GM18907 (cell line): ENCODE results near the gene TH.
"Not testable (repeated sequence)": the region's sequence is repeated elsewhere in the genome, so short reads cannot be mapped to it uniquely, and the experiment has no call there.

Experiments
- ATAC-seq: cut with Tn5 transposase; IDR thresholded peaks from one replicate; pipeline ENCODE4 v1.9.1; 2021; ENCODE audit warnings: mild to moderate bottlenecking, moderate library complexity; ENCODE audit not compliant: unreplicated experiment

Gene TH

DNA sequence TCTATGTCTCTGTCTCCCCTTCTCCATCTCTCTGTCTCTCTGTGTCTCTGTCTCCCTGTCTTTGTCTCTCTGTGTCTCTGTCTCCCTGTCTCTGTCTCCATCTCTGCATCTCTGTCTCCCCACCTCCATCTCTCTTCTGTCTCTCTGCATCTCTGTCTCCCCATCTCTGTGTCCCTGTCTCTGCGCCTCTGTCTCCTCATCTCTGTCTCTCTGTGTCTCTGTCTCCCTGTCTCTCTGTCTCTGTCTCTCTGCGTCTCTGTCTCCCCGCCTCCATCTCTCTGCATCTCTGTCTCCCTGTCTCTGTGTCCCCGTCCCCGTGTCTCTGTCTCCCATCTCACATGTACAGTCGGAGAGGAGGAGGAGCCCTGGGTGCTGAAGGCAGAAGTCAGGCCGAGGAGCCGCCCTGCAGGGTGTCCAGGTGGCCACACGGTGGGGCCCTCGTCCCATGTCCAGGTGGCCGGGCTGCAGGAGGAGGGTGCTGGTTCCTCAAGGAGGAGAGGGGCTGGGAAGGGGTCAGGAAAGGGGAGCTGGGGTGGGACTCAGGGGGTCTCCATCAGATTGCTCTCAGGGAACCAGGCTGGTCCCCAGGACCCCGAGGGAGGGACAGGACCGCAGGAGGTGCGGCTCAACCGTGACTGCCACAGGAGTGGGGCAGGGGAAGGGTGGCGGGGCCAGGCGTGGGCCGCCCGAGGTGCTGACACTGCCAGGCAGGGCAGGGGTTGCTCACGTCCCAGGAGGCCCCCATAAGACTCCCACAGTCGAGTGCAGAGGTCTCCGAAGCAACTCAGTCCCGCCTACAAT lies 25.6 kb upstream of the TH start:
- no peak for ATAC-seq

DNA sequence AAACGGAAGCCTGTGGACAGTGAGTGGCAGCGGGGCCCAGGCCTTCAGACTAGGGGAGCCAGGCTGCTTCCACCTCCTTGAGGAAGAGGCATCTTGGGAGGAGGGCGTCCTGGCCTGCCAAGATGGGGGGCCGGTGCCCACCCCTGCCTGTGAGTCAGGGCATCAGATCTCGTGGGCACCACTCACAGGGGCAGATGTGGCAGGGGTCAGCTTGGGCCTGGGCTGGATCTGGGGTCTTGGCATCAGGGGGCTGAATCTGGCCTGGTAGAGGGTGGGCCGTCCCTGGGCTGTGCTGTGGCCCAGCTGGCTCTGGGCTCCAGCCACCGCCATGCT lies 24.1 kb upstream of the TH start:
- no peak for ATAC-seq

DNA sequence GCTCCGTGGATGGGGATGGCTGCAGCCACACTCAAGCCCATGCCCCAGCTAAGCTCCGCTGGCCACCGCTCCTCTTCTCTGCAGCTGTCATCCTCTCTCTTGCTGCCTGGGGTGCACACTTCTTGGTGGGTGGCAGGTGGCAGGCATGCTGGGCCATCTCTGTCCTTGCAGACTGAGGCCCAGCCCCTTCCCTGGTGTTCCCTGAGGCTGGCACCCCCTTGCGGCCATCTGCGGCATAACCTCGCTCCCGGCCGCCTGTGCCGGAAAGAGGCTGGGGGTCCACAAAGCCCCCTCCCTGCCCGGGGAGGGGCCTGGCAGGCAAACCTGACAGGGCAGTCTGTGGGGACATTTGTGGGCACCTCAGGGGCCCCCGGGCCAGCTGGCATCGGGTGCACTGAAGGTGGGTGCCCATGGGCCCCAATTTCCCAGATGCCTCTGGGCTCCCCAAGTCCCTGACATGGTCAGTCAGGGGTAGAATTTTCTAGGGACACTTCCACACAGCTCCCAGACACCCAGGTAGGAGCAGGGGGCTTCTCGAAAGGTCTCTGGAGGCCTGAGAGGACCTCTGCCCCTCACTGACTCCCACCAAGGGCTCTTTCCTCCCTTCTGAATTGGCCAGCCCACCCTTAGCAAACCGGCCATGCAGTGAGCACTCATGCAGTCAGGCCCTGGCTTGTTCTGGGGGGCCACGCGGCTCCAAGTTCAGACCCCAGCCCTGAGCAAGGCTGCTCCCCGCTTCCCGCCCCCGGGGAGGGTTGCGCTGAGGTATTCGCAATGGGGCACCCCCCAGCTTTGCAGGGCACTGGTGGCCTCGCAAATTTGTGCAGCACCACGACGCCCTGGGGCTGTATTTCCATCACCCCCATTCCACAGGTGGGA lies 23.5 kb upstream of the TH start:
- ATAC-seq, result no peak

DNA sequence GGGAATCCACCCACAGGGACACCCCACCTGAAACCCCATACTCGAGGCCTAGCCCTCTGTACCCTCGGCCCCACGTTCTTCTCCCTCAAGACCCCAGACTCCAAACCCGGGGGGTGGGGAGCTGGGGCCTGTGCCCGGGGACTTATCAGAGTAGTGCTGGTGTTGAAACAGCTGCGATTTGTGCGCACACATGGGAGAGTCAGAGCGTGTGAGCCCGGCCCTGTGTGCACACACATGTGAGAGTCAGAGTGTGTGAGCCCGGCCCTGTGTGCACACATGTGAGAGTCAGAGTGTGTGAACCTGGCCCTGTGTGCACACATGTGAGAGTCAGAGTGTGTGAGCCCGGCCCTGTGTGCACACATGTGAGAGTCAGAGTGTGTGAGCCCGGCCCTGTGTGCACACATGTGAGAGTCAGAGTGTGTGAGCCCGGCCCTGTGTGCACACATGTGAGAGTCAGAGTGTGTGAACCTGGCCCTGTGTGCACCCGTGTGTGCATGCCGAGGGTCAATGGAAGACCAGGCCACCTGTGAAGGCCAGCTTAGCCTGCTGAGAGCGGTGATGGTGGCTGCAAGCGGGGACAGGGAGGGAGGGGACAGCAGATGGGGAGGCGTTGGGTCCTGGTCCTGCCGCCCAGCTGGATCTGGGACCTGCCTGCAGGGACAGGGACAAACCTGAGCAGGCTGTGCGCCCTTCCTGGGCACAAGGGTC lies 22.4 kb upstream of the TH start:
- not testable (repeated sequence) for ATAC-seq

DNA sequence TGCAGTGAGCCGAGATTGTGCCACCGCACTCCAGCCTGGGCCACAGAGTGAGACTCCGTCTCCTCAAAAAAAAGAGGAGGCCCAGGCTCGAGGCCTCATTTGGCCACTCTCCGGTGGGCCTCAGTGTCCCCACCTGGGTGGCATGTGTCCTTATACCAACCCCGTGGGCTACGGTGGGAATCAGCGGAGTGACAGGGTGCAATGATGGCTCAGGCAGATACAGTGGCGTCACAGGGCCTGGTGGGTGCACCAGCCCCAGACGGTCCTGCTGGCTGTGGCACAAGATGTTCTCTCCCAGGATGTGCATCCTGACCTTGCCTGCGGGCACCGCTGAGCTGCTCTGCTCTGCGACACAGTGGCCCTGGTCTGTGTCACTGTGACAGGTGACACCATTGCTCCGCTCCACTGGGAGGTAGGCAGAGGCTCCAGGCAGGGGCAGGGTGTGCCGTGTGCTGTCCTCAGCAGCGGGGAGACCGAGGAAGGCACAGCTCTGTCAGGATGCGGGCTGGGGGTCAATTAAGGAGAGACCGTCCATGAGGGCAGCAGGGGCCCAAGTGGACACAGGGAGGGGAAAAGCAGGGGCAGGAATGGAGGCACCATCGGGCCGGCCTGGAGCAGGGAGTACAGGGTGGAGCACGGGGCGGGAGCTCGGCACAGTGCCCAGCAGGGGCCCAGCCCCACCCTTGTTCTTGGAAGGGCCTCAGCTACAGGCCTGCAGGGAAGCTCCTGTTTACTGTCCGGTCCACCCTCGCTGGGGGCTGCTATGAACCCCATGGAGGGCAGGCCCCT lies 21.7 kb upstream of the TH start:
- no peak for ATAC-seq

DNA sequence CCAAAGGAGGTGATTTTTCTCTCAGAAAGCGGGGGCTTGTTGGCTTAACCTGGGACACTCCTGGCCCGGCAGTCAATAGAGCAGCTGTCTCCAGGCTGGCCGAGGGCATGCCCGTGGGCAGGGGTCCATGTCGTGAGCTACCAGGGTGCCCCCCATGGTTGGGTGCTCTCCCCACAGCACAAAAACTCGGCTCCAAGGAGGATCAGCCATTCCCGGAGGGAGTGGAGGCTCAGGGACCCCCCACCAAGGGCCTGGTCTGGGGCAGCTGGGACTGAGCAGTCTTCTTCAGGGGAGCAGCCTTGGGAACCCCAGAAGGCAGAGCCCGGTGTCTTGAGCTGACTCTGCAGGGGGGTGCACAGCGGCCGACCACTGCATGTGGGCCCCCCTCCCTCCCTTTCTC lies 20.8 kb upstream of the TH start:
- ATAC-seq, result no peak

DNA sequence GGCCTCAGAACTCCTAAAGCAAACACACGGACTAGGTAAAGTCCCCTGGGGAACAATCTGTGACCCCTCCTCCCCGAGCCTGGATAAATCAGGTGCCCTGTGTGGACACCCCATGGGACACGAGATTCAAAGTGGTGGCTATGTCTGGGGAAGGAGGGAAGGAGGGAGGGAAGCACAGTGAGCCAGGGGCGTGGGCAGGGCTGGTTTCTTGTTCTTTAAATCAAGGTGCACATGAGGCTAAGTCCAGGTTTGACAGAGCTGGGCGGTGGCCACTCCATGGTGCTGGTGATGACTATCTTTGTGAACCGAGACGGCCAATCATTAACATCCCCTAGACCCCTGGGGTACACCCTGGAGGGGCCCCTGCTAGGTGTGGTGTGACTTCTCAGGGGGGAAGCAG lies 20.3 kb upstream of the TH start:
- no peak for ATAC-seq

DNA sequence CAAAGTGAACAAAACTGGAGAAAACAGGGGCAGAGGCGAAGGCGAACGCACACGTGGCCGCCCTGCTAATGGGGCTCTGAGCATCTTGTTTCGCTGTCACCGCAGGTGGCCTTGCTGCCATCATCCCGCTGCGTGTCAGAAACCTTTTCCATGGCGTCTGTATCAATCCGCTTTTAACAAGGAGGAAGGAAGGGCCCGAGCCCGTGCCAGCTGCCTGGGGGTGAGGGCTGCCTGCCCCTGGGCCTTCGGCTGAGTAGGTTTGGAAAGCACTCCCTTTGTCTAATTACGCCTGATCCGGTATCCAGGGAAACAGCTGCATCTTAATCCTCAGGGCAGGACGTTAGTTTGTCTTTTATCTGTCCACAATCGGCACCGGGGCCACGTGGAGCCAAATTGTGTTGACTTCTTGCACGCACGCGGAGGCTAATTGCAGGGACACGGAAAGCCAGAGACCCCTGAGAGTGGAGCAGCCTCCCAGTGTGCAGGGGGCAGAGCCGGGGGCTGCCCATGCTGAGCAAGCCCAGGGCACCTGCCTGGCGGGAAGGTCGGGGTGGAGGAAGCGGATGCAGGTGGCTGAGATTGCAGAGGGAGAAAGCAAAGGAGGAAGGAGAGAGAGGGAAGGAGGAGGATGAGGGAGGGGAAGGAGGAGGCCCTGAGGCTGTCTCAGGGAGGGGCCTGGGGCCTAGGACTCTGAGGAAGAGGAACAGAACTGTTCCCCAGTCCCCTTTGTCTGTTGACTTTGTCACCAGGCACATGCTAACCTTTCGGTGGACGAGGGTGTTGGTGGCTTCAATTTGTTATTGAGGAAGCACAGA lies 19.2 kb upstream of the TH start:
- ATAC-seq, result no peak

DNA sequence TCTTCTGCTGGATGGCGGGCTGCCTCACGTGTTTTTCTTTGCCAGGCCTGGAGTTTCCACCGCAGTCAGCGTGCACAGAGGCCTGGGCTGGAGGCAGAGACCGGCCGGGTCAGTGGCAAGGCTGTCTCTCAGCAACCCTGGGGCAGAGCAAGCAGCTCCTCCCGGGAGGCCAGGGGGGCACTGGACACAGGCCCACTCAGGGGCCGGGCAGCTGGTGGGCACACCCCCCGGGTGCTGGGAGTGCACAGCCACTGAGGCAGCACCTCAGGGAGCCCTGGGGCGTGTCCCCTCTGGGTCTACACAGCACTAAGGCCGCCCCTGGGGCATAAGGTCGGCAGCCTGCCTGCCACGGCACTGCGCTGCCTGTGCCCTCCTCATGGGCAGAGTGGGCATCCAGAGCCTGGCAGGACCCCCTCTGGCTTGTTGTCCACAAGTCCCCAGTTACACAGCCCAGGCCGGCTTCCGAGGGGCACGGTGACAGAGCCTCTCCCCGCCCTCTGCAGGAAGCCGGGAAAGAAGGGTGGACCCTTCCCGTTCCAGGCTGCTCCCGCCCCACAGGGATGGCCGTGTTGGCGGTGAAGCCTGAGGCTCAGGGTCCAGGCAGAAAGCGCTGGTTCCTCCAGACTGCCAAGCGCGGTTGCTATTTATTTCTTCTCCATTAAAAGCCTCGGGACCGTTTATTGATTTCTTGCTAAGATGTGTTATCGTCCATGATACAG lies 18.5 kb upstream of the TH start:
- no peak for ATAC-seq

DNA sequence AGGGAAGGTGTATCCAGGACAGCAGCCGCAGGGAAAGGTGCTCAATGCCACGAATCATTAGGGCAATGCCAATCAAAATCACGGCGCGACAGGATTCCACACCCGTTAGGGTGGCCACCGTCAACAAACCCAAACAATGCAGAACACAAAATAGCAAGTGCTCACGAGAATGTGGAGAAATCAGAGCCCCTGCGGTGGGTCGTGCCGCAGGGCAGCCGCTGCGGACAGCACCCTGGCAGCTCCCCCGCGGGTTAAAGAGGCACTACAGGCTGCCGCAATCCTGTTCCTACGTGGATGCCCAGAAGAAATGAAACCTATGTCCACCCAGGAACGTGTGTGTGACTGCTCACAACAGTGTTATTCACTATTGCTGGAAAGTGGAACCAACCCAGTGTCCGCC lies 17.1 kb upstream of the TH start:
- no peak for ATAC-seq

DNA sequence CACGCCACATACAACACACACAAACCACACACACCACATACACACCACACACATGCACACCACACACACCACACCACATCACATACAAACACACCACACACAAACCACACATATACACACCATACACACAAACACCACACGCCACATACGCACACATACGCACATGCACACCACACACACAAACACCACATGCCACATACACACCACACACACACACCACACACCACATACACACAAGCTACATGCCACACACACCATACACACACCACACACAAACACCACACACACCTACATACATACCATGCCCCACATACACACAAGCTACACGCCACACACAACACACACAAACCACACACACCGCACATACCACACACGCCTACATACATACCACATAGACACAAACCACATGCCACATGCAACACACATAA lies 15.7 kb upstream of the TH start:
- ATAC-seq, result no peak

DNA sequence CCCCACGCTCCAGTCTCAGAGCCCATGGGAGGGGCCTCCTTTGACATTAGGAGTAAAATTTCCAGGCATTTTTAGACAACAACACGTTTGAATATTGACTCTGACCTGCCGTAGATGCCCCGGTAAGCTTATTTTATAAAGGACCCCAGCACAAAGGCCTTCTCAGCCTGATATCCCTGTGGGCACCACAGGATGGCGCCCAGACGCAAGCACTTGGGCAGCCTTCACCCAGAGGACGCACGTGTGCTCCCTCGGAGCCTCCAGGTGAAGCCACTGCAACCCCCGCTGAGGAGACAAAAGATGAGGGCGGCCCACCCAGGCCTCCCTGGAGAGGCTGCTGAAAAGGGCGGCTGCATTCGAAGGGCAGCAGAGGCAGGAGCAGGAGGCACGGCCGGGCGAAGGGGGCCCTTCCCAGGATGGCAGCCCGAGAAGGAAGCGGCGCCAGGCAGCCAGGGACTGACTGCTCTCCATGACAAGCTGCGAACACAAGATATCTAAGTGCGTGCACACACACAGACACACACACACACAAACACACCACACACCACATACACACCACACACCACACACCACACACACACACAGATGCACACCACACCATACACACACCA lies 15.2 kb upstream of the TH start:
- no peak for ATAC-seq

DNA sequence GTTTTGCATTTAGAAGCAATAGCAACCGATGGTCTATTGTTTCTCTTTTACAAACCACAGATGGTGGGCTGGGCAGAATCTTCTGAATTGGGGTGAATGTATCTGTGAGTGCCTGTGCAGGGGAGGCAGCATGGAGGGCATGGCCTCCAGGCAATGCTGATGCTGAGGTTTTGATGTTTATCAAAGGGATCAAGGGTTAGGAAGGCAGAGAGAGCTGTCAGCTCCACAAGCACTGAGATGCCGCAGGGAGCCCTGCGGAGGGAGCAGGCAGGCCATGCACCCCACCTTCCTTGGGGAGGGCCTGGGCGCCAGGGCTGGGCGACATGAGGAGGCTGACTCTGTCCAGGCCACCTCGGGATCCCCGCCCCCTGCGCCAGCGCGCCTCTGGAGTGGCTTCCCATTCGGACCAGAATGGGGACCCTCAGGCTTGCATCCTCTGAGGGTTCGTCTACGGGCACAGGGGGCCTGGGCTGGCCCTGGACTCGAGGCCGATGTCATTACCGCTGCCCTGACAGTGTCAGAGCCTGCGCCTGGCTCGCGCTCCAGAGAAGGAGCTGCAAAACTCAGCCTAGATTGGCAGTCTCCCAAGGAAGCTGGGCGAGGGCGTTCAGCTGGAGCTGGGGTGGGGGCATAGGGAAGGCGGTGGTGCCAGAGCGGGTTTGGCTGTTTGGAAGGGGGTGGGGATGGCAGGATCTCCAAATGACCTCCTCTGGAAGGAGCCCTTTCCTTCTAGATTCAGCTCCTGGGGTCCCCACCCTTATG lies 13.9 kb upstream of the TH start:
- no peak for ATAC-seq

DNA sequence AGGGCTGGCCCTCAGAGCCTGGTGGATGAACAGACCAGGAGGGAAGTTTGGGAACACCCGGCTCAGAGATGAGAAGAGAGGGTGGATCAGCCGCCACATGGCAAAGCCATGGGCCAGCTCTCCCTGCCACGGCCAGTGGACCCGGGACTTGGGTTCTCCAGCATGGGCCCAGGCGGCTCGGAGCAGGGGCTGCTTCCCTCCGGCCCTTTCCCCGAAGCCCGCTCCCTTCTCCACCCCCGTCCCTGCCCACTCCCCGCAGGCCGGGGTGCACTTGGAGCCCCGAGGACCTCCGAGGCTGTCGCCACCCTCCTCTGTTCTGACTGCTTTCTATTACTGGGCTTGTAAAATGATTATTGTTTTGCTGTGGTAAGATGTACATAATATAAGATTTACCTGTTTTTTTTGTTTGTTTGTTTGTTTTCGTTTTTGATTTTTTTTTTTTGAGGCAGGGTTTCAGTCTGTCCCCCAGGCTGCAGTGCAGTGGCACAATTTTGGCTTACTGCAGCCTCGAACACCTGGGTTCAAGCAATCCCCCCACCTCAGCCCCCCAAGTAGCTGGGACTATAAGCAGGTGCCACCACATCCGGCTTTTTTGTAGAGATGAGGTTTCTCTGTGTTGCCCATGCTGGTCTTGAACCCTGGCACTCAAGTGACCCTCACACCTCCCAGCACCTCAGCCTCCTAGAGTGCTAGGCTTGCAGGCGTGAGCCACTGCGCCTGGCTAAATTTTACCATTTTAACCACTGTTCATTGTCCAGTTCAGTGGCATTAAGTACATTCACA lies 11.3 kb upstream of the TH start:
- no peak for ATAC-seq

DNA sequence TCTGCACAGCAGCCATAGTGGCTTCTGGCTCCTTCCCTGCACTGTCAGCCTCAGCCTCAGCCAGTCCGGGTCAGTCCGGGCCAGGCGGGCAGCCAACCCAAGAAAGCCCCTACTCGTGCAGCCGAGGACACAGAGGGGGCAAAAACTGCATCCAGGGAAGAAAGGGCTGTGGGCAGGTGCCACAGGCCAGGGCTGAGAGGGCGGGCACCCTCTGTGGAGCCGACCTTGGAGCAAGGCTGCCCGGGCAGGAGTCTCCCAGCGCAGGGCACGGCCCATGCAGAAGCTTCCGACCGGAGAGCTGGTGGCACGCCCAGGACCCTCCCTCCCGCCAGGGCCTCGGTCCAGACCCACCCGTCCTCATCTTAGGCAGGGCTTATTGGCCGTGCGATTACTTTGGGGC lies 10.5 kb upstream of the TH start:
- no peak for ATAC-seq

DNA sequence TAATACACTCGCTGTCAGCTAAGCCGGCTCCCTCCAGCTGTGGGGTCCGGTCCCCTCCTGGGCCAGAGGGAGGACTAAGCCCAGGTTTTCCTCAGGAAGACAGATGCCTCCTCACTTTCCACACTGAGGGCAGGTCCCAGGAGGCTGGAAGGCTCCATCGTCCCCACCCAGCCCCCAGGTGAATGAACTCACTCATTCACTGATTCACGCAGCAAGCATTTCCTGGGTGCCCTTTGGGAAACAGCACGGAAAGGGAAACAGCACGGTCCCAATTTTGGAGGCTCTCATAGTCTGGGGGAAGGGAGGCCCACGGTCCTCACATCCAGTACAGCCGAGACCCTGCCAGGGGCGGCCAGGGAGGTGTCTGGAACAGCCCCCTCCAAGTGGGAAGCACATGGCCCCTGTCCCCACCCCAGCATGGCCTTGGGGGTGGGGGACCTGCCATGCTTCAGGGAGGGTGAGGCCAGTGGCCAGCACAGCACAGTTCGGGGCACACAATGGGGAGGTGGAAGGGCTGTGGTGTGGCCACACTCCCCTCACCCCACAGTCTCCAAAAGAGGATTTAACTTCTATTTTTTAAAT lies 9.3 kb upstream of the TH start:
- ATAC-seq, result no peak

DNA sequence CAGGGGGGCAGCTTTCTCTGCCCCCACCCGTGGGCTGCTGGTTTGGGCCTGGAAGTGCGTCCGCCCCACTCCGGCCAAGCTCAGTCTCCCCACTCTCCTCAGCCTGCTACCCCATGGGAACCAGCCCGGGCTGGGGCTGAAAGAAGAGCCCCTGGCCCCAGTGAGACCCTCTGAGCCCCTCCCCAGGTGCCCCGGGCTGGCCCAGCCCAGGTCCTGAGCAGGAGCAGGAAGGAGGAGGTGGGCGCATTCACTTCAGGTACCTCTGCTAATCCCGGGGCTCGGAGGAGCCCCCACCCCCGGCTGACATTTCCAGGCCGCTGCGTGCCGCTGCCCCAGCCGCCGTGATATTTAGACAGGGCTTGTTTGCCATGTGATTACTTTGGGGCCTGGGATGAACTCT lies 8.7 kb upstream of the TH start:
- no peak for ATAC-seq
